Bronchial epithelial cell (primary cell): ENCODE results near the gene PRELID3B. TPM values are rescaled to one million over a fixed set of nuclear protein-coding genes. Genes with fewer than 3 reads are reported as not detected.
"Not testable (repeated sequence)": the region's sequence is repeated elsewhere in the genome, so short reads cannot be mapped to it uniquely, and the experiment has no call there.

Source experiments
- DNase-seq: peaks from one replicate; pipeline ENCODE4 v3.0.0-alpha.2; 2010; ENCODE audit warnings: low read depth
- FAIRE-seq: peaks from 2 replicates; lab custom pipeline; 2011; peaks lifted over from hg19 to GRCh38; lab: Jason Lieb, UNC
- H3K27me3 ChIP-seq: 2 replicates; pipeline ENCODE4 v1.5.1; 2011; ENCODE audit warnings: low read length; ENCODE audit not compliant: control insufficient read depth, insufficient read depth
- H3K36me3 ChIP-seq: 2 replicates; pipeline ENCODE4 v1.5.1; 2011; ENCODE audit warnings: low read length; ENCODE audit not compliant: control insufficient read depth, insufficient read depth
- H3K4me3 ChIP-seq: 2 replicates; pipeline ENCODE4 v1.5.1; 2011; ENCODE audit warnings: mild to moderate bottlenecking, low read depth, low read length, control low read depth
- total RNA-seq: library from RNA; depleted of rRNA; stranded (reverse); fragments of >200 nt; gene quantifications from 2 replicates; pipeline ENCODE4 v1.2.1, GENCODE V29; 2014
- TF ChIP-seq, protein P1 (sequence below): IDR thresholded peaks from 2 replicates; pipeline ENCODE4 v1.5.1; 2011; ENCODE audit warnings: mild to moderate bottlenecking, moderate library complexity, low read length, control low read depth, inconsistent platforms; ENCODE audit not compliant: insufficient read depth, severe bottlenecking

PRELID3B gene
- total RNA-seq, 1 donor from 2014 or later: 160 TPM

DNA sequence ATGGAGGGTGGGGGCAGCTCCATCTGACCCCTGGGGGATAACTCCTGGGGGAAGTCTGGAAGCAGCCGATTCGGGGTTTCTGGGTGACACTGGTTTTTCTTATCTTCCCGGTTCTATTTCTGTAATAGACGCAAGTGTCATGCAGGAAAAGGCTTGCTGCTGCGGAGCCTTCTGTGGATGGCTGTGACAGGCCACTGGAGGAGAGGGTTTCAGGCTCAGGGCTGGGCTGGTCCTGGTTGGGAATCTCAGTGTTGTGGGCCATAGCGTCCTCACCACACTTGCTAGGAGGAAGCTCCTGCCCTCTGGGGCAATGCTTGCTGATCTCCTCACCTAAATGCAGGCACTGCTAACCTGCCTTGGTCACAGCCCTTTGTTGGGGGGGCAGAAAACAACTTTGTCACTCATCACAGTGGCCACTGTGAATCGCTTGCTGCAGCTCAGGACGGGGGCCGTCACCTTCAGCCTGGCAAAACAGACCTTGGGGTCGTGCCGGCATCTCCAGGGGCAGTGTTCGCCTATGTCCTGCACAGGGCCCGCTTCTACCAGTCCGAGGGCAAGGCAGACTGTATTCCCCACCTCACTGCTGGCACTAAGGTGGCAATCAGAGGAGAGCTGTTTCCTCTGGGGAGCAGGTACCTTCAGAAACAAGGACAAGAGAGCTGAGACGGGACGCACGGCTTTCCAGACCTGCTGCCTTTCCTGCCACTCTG is 27.8 kb downstream of the PRELID3B start:
- TF ChIP-seq, protein P1, sequence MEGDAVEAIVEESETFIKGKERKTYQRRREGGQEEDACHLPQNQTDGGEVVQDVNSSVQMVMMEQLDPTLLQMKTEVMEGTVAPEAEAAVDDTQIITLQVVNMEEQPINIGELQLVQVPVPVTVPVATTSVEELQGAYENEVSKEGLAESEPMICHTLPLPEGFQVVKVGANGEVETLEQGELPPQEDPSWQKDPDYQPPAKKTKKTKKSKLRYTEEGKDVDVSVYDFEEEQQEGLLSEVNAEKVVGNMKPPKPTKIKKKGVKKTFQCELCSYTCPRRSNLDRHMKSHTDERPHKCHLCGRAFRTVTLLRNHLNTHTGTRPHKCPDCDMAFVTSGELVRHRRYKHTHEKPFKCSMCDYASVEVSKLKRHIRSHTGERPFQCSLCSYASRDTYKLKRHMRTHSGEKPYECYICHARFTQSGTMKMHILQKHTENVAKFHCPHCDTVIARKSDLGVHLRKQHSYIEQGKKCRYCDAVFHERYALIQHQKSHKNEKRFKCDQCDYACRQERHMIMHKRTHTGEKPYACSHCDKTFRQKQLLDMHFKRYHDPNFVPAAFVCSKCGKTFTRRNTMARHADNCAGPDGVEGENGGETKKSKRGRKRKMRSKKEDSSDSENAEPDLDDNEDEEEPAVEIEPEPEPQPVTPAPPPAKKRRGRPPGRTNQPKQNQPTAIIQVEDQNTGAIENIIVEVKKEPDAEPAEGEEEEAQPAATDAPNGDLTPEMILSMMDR: no peak
- no peaks in the 10 kb centered on the region for H3K27me3 ChIP-seq
- DNase-seq (no peak), FAIRE-seq (no peak)
- no peaks in the 10 kb centered on the region for H3K36me3 ChIP-seq
- H3K4me3 ChIP-seq: no peak overlapping the region

DNA sequence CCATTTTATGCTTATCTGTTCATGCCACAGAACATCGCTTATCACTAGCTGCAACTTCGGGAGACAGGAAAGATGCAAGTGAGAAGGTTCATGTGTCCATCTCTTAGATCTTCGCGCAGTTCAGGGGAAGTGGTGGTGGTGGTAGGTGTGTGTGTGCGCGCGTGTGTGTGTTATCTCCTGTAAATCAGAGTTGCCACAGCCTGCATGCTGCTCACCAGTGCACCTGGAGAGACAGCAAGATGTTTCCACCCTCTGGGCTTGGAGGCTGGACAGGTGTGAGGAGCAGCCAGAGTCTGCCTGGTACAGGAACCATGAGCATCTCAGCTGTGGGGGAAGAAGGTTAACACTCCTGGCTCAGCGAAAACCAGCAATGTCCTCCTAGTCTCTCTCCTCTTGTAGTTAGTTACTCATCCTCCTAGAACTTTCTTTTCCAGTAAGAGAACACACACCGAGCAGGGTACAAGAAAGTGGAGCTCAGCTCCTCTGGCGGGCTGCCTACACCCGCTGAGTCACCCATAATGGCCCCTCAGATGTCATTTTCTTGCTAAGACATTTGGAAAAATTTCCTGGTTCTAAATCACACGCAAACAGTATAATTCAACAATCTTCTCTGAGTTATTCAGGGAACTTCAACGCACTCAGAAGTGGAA is 28.5 kb downstream of the PRELID3B start:
- no peak overlapping the region for H3K4me3 ChIP-seq
- TF ChIP-seq, protein P1: no peak

DNA sequence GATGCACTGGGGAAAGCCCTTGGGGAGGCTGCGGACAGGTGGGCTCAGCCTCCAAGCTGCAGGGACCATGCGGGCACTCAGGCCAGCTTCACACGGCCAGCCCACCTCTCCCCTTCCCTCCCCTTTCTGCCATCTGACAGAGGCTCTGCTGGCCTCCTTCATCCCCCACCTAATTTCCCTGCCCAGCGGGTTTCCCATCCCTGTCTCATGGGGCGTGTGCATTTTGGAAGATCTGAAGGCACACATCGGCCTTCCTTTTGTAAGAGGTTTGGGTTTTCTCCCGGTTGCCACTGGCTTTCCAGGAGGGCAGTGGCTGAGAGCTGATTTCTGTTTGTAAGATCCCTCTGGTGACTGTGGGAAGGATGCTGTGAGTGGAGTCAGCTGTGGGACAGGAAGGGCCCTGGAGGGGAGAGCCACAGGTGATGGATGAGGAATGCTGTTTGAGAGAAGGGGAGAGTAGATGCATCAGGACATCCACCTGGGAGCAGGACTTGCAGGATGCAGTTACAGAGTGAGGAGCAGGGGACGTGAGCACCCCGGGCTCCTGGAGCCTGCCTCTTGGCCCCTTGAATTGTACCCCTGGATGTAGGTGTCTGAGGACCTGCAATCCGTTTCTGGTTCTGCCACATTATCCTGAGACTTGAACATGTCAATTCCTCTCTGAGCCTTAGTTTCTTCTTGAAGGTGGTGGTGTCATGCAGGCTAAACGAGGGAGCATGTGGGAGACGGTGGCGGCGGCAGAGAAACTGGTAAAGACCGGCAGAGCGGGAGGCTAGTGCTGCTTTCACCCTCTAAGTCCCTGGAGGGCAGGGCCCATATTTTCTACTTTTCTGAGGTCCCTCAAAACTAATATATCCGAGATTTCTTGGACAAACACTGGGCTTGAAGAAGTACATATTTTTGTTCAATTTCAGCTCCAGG is 29.3 kb downstream of the PRELID3B start:
- DNase-seq: no peak
- TF ChIP-seq, protein P1: no peak
- FAIRE-seq: no peak
- H3K4me3 ChIP-seq: no peak overlapping the region
- no peaks in the 10 kb centered on the region for H3K36me3 ChIP-seq
- no peaks in the 10 kb centered on the region for H3K27me3 ChIP-seq

More for the DNA sequence above, 28.5 kb downstream of the PRELID3B start:
- Histone ChIP-seq H3K27me3 (no peaks in the 10 kb centered on the region), H3K36me3 (no peaks in the 10 kb centered on the region)
- FAIRE-seq: no peak
- DNase-seq: no peak

DNA sequence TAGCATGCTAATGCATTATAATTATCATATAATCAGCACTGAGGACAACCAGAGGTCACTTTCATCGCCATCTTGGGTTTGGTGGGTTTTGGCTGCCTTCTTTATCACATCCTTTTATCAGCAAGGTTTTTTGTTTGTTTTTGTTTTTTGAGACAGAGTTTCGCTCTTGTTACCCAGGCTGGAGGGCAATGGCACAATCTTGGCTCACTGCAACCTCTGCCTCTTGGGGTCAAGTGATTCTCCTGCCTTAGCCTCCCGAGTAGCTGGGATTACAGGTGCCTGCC is 30.8 kb downstream of the PRELID3B start:
- not testable (repeated sequence) for H3K27me3 ChIP-seq, DNase-seq, H3K36me3 ChIP-seq, FAIRE-seq, H3K4me3 ChIP-seq

DNA sequence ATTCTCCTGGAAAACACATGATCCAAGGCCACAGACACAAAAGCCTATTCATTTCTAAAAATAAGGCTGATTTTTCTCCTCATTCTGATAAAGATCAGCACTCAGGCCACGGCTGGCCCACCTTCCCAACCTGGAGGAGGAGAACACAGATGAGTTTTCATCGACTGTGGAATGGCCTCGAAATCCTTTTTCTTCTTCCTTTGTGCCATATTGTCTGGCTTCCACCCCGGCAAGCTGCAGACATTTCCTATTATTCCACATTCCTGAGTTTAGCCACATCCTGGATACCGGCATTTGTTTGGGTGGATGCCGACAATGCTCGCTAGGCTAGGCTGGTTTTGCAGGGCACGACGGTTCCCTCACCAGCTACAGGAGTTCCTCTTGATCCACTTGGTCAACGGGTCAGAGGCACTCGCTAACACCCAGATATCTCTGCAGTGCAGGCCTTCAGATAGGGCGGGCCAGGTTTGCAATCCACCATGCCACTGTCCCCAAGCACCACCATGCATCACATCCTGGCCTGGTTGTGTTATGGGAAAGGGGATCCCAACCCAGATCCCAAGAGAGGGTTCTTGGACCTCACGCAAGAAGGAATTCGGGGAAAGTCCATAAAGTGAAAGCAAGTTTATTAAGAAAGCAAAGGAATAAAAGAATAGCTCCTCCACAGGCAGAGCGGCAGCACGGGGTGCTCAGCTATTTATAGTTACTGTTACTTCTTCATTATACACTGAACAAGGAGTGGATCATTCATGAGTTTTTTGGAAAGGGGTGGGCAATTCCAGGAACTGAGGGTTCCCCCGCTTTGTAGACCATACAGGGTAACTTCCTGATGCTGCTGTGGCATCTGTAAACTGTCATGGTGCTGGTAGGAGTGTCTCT is 31.4 kb downstream of the PRELID3B start:
- TF ChIP-seq, protein P1: no peak
- FAIRE-seq (no peak), DNase-seq (peak; percentile 80)
- Histone ChIP-seq H3K27me3 (no peaks in the 10 kb centered on the region), H3K36me3 (no peaks in the 10 kb centered on the region), H3K4me3 (no peak overlapping the region)
